AG08395 (cell line): ENCODE results near the gene AFAP1.

Experiments
- DNase-seq: peaks from one replicate; pipeline ENCODE4 v3.0.0; 2012; ENCODE audit warnings: mixed read lengths, low spot score

AFAP1 gene

GRCh38 chr4:7736436-7737267, 203.0 kb downstream of the AFAP1 start:
- DNase-seq, result no peak

DNA sequence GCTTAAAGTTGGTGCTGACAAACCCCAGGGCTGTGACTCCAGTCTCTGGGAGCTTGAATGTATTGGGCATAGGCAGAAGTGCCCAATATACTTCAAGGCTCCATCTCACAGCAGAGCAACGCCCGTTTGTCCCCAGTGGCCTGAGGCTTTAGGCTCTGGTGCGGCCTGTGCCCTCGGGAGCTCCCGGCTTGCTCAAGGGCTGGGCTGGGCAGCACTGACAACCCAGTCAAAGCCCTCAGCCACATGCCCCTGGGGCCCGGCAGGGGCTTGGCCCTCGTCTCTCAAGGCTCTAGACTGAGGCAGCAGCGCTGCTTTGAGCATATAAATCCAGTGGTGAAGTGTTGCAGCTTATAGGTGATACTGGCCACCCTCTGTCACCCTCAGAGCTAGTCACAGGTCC, 203.7 kb downstream of the AFAP1 start:
- DNase-seq, result no peak

DNA sequence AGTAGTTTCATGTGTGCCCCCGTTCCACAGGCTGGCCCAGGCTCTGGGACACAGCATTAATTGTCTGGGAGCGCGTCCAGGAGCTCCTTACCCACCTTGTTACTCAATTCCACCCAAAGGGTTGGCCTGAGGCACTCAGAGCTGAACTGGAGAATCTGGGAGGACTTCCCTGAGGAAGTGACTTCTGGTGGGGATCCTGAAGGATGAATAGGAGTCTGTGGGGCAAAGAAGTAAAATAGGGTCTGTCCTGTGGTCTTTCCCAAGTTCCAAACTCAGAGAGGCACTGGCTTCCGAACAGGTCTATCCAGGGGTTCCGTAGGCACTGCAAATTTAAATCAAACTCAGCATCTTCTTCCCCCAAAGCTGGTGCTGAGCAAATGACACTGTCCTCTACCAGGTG, 204.3 kb downstream of the AFAP1 start:
- no peak for DNase-seq

DNA sequence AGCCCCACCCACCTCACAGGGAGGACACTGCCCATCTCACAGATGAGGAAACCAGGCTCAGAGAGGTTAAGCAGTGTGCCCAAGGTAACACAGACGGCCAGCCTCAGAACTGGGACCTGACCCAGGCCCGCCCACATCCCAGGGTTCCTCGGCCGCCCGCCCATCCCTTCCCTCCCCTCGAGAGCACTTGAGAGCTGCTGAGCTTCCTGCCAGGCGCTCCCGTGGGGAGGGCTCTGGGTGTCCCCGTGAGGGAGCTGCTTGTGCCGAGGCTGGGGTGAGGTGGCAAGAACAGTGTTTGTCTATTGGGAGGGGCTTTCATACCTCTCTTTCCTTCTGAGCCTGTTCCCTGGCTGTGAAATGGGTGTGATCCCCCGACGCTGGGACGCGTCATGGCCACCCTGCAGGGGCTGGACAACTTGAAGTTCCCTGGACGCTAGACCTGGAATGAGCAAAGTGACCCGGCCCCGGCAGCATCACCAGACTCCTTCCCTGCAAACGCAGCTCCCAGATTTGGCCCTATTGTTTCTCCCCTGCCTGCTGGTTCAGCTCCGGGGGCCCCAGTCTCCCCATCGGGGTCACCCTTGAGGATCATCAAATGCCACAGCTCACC, 204.9 kb downstream of the AFAP1 start:
- no peak for DNase-seq

DNA sequence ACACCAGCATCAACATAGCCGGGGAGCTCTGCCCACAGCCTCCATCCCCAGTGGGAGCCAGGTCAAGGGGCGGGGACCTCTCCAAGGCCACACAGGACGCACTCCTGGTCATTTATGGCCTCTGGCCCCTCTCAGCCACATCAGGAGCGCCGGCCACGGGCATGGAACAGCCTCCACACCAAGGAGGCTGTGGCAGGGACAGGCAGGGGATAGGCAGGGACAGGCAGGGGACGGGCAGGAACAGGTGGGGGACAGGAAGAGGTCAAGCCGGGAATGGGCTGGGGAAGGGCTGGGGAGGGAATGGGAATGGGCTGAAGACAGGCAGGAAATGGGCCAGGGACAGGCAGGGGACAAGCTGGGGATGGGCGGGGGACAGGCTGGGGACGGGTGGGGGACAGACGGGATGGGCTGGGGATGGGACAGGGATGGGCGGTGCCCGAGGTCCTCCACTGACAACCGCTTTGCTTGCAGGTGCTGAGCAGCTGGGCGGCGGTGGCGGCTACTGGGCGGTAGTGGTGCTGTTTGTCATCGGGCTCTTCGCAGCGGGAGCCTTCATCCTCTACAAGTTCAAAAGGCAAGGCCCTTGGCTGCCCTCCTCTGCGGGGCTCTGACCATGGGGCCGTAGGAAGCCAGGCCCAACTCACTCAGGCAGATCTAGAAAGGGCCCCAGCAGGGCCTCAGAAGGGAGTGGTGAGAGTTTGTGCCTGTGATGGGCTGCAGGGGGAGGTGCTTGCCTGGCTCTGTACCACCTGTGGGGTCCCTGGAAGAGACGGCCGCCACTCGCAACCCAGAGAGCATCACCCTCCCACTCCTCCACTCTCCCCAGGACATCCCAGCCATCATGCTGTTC, 205.6 kb downstream of the AFAP1 start:
- DNase-seq, result no peak

GRCh38 chr4:7733201-7733600, 206.5 kb downstream of the AFAP1 start:
- DNase-seq, result no peak

DNA sequence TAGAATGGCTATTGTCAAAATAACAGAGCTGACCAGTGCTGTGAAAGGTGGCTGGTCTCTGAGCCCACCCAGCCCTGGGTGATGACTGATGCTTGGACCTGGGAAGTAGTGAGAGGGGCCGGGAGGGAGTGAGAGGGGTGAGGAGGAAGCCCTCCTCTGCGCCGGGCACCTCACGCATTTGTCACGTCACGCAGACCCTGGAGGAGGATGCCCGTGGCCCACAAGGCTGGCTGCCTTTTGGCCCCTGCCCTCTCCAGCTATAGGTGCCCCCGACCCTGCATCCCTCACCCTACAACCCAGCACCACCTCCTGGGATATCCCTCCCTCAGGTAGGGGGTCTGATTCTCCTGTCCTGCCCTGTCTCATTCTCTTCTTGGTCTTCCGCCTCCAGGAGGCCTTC, 207.4 kb downstream of the AFAP1 start:
- DNase-seq, result no peak

- DNase-seq, result no peak
These were observed 208.2 kb downstream of the AFAP1 start for GRCh38 chr4:7731437-7731836.

- peak; percentile 60 for DNase-seq
These were observed 211.9 kb downstream of the AFAP1 start for GRCh38 chr4:7727749-7728148.

GRCh38 chr4:7726665-7727413, 212.8 kb downstream of the AFAP1 start:
- DNase-seq, result no peak

DNA sequence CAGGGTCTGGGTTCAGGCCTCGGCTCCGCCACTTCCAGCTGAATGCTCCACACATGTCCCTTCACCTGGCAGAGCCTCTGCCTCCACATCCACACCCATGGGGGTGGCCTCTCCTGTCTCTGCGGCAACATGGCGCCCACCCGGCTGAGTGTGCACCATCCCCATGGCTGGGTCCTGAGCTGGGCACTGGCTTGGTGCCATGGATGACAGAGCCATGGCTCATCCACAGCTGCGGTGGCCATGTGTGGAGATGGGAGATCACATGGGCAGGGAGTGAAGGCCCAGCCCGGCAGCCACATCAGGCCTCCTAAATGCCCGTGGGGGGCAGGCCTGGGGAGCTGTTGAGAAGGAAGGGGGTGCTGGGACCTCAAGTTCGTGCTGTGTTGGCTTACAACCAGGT, 213.7 kb downstream of the AFAP1 start:
- DNase-seq, result peak; percentile 71

DNA sequence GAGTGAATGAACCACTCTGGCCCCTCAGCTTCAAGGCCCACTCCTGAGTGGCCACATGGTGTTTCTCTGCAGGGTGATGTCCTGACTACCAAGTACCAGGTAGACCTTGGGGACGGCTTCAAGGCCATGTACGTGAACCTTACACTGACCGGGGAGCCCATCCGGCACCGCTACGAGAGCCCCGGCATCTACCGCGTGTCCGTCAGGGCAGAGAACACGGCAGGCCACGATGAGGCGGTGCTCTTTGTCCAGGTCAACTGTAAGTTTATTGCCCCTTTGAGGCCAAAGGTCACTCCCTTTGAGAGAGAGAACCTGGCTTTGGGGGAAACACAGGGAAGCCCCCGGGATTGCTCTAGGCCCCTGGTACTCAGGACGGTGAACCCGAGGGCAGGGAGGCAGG, 216.0 kb downstream of the AFAP1 start:
- no peak for DNase-seq

DNA sequence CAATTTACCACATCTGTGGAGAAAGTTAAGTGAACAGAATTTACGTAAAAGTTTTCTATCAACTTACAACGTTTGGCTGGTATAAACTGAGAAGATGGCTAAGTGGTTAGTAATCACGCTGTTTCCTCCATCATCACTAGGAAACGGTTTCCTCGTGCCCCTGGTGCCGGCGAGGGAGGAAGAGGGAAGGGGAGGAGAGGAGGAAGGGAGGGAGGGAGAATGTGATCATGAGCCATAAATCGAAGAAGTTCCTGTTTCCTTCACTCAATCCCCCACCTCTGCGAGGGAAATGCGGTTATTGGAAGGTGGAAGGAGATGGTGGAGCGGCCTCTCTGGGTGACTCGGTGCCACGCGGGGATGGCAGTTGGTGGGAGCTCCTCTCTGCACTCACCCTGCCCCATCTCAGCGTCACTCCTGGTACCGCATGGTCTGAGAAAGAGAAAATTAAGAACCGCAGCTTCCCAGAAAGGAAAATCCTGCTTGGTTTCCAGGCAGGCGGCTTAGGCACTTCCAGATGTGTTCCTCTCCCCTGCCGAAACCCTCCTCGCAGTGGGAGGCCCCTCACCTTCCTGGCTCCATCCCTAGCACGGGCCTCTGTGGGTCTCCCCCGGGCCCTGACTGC, 216.8 kb downstream of the AFAP1 start:
- DNase-seq, result peak; percentile 34

- DNase-seq, result no peak
These were observed 217.6 kb downstream of the AFAP1 start for GRCh38 chr4:7721984-7722551.

GRCh38 chr4:7719354-7720174, 220.1 kb downstream of the AFAP1 start:
- DNase-seq, result peak; percentile 78

- no peak for DNase-seq
These were observed 221.6 kb downstream of the AFAP1 start for GRCh38 chr4:7717946-7718490.

DNA sequence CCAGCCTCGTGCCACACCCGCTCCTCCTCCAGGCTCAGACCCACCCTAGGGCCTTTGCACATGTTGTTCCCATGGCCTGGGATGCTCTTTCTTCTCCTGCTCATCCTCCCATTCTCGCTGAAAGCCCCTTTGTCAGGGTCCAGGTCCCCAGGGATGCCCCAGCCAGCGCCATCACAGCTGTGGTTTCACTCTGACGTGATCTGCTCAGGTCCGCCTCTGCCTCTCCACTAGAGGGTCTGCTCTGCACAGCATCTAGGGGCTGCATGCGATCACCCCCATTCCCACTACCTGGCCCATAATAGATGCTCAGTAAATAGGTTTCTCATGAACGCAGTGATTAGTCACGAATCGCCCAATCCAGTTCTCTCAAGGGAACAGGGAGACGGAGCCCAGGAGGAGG, 222.5 kb downstream of the AFAP1 start:
- DNase-seq, result no peak

GRCh38 chr4:7716010-7716721, 223.5 kb downstream of the AFAP1 start:
- no peak for DNase-seq

DNA sequence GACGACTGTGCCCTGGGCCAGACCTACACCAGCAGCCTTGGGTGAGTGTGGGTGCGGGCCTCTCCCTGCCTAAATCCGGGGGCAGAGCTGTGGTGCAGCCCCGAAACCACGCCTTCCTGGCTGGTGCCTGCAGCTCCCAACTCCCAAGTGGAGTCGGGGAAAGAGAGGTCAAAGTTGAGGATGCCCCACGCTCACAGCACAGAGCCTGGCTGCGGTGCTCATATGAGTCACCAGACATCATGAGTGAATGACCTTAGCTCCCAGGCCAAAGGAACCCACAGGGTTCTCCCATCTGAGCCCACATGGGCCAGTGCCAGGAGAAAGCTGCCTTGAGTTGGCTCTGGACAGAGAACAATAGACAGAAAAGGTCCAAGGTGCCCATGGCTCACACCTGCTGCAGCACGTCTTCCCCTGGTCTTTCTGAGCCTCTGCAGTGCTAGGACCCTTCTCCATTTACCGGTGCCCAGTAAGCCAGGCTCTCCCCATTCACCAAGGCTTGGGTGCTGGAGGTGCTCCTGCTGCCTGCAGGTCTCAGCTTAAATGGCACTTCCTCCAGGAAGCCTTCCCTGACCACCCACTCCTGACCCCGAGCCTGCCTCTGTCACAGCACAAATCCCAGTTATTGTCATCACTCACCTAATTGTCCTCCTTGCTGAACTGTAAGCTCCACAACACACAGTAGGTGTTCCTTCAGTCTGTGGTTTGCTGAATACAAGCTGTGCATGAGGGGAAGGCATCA, 224.2 kb downstream of the AFAP1 start:
- no peak for DNase-seq
